Activated CD4-positive, alpha-beta memory T cell treated with anti-CD3 and anti-CD28 coated beads for 36 hours (primary cell): ENCODE data around the gene ZSCAN23. TPM values are rescaled to one million over a fixed set of nuclear protein-coding genes. Genes with fewer than 3 reads are reported as not detected.
A peak's percentile ranks its signal among the peaks of the same experiment; 100 is the strongest.
"Not testable (repeated sequence)": the region's sequence is repeated elsewhere in the genome, so short reads cannot be mapped to it uniquely, and the experiment has no call there.

ENCODE experiments used
- CTCF ChIA-PET: fragments of 350-600 bp; sonication (Branson Sonifier 250); formaldehyde crosslinking; loops from one replicate; lab custom pipeline; 2021; ENCODE audit warnings: antibody characterized with exemption, inconsistent platforms; lab: Charles Lee
- POLR2A ChIA-PET: fragments of 350-600 bp; sonication (Branson Sonifier 250); formaldehyde crosslinking; loops from one replicate; lab custom pipeline; 2021; ENCODE audit warnings: antibody characterized with exemption; lab: Charles Lee
- DNase-seq: peaks from one replicate; pipeline ENCODE4 v3.0.0-alpha.2; 2020
- H3K27ac Mint-ChIP-seq: one replicate; pipeline ENCODE4 v1.8.0; 2021; ENCODE audit warnings: mixed read lengths
- H3K27me3 Mint-ChIP-seq: one replicate; pipeline ENCODE4 v1.8.0; 2021; ENCODE audit warnings: mixed read lengths
- H3K36me3 Mint-ChIP-seq: one replicate; pipeline ENCODE4 v1.8.0; 2021; ENCODE audit warnings: mixed read lengths
- H3K4me1 Mint-ChIP-seq: one replicate; pipeline ENCODE4 v1.8.0; 2021; ENCODE audit warnings: low read depth, mixed read lengths
- H3K4me3 Mint-ChIP-seq: one replicate; pipeline ENCODE4 v1.8.0; 2021; ENCODE audit warnings: mild to moderate bottlenecking, mixed read lengths
- H3K9me3 Mint-ChIP-seq: one replicate; pipeline ENCODE4 v1.8.0; 2021; ENCODE audit warnings: mixed read lengths
- intact Hi-C: fragments of 100-400 bp; cut with micrococcal nuclease; formaldehyde crosslinking; loops from one replicate; pipeline ENCODE4 v1.15.1; 2023
- total RNA-seq, 2 experiments: library from RNA; stranded (reverse); gene quantifications; one replicate each; pipeline ENCODE4 v1.2.3, GENCODE V29; 2021

ZSCAN23 gene
- total RNA-seq, 2 experiments from 2014 or later = 0.83 to 1.1 TPM

DNA sequence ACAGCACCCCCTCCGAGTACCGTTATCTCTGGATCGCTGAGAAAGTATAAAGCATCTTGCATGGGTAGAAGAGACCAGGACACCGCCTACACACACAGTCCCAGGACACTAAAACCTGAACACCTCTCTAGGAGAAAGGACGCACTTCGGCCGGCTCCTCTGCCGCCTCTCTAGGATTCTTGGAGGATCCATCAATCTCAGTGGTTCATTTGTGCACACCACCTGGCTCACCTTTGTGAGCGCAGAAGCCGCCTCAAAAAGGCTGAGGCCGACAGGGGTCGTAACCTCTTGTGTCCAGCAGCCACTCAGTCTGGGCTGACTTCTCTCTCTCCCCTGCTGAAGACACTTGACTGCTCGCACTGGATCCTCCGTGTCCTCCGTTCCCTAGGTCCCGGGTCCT is 13.5 kb downstream of the ZSCAN23 start:
- no peak for DNase-seq
- Mint-ChIP-seq H3K36me3 (no peaks in the 10 kb centered on the region), H3K27ac (no peak overlapping the region), H3K4me1 (peaks cover 10% of the 10 kb centered on the region), H3K27me3 (peaks cover 6% of the 10 kb centered on the region), H3K9me3 (no peaks in the 10 kb centered on the region), H3K4me3 (no peak overlapping the region)
- ChIA-PET CTCF (no interaction called here), POLR2A (no interaction called here)
- intact Hi-C loops = no loop called here

DNA sequence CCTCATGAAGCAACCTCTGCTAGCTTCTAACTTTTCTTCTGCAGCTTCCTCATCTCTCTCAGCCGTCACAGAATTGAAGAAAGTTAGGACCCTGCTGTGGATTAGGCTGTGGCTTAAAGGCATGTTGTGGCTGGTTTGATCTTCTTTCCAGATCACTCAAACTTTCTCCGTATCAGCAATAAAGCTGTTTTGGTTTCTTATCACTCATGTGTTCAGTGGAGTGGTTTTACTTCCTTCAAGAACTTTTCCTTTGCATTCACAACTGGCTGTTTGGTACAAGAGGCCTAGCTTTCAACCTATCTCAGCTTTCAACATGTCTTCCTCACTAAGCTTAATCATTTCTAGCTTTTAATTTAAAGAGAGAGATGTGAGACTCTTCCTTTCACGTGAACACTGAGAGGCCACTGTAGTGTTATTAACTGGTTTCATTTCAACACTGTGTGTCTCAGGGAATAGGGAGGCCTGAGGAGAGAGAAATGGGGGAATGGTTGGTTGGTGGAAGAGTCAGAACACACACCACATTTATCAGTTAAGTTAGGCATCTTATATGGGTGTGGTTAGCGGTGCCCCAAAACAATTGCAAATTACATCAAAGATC is 17.2 kb downstream of the ZSCAN23 start:
- H3K4me1 Mint-ChIP-seq = peaks cover 12% of the 10 kb centered on the region
- no peak overlapping the region for H3K4me3 Mint-ChIP-seq
- CTCF ChIA-PET = interaction anchor here (0.6 kb wide), 1 partner anchor 1294 kb away, joined by 6 read pairs; no protein-coding TSS in a partner anchor
- H3K36me3 Mint-ChIP-seq = no peaks in the 10 kb centered on the region
- intact Hi-C loops = loop anchor here (1.0 kb wide), 1 partner anchor 18 kb away; no protein-coding TSS in a partner anchor
- H3K27ac Mint-ChIP-seq = no peak overlapping the region
- POLR2A ChIA-PET = no interaction called here
- peak; percentile 23 for DNase-seq
- H3K27me3 Mint-ChIP-seq = peaks cover 21% of the 10 kb centered on the region
- no peaks in the 10 kb centered on the region for H3K9me3 Mint-ChIP-seq

DNA sequence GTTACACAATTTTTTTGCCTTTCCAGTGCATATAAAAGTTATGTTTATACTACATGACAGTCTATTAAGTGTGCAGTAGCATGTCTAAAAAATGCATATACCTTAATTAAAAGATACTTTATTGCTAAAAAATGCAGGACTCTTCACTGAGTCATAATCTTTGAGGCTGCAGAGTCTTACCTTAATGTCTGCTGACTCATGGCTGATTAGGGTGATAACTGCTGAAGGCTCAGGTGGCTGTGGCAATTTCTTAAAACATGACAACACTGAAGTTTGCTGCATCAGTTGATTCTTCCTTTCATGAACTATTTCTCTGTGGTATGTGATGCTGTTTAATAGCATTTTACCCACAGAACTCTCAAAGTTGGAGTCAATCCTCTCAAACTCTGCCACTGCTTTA is 19.1 kb downstream of the ZSCAN23 start:
- no peak overlapping the region for H3K4me3 Mint-ChIP-seq
- CTCF ChIA-PET = no interaction called here
- H3K27me3 Mint-ChIP-seq = peaks cover 27% of the 10 kb centered on the region
- no peak overlapping the region for H3K27ac Mint-ChIP-seq
- intact Hi-C loops = no loop called here
- H3K9me3 Mint-ChIP-seq = no peaks in the 10 kb centered on the region
- no peak for DNase-seq
- peaks cover 12% of the 10 kb centered on the region for H3K4me1 Mint-ChIP-seq
- POLR2A ChIA-PET = no interaction called here
- no peaks in the 10 kb centered on the region for H3K36me3 Mint-ChIP-seq

DNA sequence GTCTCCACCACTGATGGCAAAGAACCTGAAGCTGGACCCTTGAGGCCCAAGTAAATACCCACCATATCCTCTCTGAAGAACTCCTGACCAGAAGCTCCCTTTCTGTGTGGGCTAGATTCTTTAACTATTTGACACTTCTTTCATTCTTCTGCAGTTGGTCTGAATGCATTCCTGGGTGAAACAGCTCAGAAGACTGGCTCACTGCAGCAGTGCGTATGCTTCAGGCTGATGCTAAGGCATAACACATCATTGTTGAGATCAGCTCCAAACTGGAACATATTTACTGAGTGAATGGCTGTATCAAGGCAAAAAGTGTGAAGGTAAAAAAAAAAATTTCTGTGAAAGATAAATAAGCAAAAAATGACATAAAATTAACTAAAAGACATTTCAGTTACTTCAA is 19.7 kb downstream of the ZSCAN23 start:
- CTCF ChIA-PET = no interaction called here
- Mint-ChIP-seq H3K27me3 (peaks cover 23% of the 10 kb centered on the region), H3K36me3 (no peaks in the 10 kb centered on the region), H3K4me1 (peaks cover 12% of the 10 kb centered on the region), H3K4me3 (no peak overlapping the region), H3K9me3 (no peaks in the 10 kb centered on the region), H3K27ac (no peak overlapping the region)
- intact Hi-C loops = no loop called here
- POLR2A ChIA-PET = no interaction called here
- DNase-seq = no peak

DNA sequence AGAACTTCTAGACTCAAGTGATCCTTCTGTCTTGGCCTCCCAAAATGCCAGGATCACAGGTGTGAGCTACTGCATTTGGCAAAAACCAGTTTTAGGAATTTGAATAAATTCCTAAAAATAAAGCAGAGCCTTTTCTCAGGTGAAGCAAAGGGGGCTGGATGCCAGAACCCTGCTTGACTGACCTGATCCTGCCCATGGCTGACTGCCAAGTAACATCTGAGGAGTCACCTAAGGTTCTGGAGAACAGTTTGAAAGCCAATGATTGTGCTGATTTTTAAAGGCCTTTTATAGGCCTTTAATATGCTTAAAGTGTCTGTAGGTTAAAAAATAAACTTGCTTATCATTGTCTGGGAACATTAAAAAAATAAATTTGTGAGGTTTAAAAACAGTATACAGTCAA is 29.6 kb downstream of the ZSCAN23 start:
- Mint-ChIP-seq H3K4me3 (no peak overlapping the region), H3K9me3 (no peaks in the 10 kb centered on the region), H3K4me1 (peaks cover 2% of the 10 kb centered on the region), H3K27ac (no peak overlapping the region), H3K36me3 (no peaks in the 10 kb centered on the region), H3K27me3 (peaks cover 16% of the 10 kb centered on the region)
- intact Hi-C loops = no loop called here
- ChIA-PET POLR2A (no interaction called here), CTCF (no interaction called here)
- DNase-seq = no peak

DNA sequence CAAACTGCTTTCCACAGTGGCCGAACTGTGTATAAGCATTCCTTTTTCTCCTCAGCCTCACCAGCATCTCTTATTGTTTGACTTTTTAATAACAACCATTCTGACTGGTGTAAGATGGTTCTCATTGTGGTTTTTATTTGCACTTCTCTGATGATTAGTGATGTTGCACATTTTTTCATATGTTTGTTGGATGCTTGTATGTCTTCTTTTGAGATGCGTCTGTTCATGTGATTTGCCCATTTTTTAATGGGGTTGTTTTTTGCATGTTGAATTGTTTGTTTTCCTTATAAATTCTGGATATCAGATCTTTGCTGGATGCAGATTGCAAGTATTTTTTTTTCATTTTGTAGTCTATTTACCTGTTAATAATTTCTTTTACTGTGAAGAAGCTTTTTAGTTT is 32.5 kb downstream of the ZSCAN23 start:
- Mint-ChIP-seq H3K27ac (no peak overlapping the region), H3K36me3 (no peaks in the 10 kb centered on the region), H3K4me1 (peaks cover 10% of the 10 kb centered on the region), H3K9me3 (no peaks in the 10 kb centered on the region), H3K4me3 (no peak overlapping the region), H3K27me3 (peaks cover 23% of the 10 kb centered on the region)
- POLR2A ChIA-PET = no interaction called here
- DNase-seq = no peak
- CTCF ChIA-PET = no interaction called here
- intact Hi-C loops = no loop called here

DNA sequence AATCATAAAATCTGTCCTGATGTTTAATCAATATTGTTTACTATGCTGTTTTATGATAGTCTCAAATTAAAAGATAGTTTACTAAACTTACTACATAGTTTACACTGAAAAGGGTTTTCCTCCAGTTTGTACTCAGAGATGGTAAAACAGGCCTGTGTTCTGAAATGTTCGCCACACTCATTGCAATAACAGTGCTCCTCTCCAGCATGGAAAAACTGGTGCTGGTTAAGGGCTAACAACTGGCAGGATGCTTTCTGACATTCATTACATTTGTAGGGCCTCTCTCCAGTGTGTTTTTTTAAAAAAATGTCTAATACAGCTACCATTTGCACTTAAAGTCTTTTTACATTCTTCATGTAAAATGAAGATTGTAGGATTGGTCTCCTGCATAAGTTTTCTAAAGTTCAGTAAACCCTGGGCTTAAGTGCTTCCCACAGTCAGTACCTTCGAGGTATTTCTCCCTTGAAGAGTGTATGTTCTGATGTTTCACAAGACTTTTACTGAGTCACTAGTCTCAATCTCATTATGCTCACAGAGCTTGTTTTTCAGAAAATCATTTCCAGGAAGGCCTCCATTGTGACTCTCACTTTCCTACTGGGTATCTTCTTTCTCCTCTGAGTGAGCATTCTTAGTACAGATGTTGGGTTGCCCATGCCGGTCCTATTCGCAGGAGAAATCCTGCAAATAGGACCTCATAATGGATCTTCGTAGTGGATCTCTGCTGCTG is 35.1 kb downstream of the ZSCAN23 start:
- intact Hi-C loops = loop anchor here (1.0 kb wide), 1 partner anchor 18 kb away; no protein-coding TSS in a partner anchor
- H3K4me3 Mint-ChIP-seq = no peak overlapping the region
- peak; percentile 13 for DNase-seq
- peaks cover 10% of the 10 kb centered on the region for H3K4me1 Mint-ChIP-seq
- no peaks in the 10 kb centered on the region for H3K36me3 Mint-ChIP-seq
- H3K27ac Mint-ChIP-seq = peak overlapping the region; percentile 31
- ChIA-PET POLR2A (no interaction called here), CTCF (no interaction called here)
- H3K27me3 Mint-ChIP-seq = peaks cover 34% of the 10 kb centered on the region
- H3K9me3 Mint-ChIP-seq = peaks cover 2% of the 10 kb centered on the region

DNA sequence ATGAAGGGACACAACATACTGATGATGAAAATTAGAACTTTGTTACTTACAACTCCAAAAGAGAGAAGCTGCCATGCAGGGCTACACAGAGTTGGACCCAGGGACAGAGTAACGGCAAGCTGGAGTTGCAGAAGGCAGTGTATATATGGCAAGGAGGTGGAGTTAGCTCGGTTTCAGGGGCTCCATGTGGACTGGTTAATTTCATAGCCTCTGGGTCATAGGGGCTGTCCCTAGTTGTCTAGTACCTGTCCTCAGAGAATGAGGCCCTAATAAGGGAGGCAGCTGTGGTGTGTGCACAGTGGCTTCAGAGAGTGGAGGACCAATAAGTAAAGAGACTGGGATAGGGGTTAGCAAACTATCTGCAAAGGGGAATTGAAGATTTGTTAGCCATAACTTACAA is 35.9 kb downstream of the ZSCAN23 start:
- Mint-ChIP-seq H3K36me3 (no peaks in the 10 kb centered on the region), H3K27ac (no peak overlapping the region), H3K4me1 (peaks cover 10% of the 10 kb centered on the region), H3K27me3 (peaks cover 36% of the 10 kb centered on the region), H3K9me3 (peaks cover 2% of the 10 kb centered on the region), H3K4me3 (no peak overlapping the region)
- ChIA-PET CTCF (no interaction called here), POLR2A (no interaction called here)
- intact Hi-C loops = no loop called here
- no peak for DNase-seq

DNA sequence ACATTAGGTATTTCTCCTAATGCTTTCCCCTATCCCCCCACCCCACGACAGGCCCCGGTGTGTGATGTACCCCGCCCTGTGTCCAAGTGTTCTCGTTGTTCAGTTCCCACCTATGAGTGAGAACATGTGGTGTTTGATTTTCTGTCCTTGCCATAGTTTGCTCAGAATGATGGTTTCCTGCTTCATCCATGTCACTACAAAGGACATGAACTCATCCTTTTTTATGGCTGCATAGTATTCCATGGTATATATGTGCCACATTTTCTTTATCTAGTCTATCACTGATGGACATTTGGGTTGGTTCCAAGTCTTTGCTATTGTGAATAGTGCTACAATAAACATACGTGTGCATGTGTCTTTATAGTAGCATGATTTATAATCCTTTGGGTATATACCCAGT is 39.4 kb downstream of the ZSCAN23 start:
- H3K36me3 Mint-ChIP-seq, CTCF ChIA-PET, H3K9me3 Mint-ChIP-seq, intact Hi-C loops, DNase-seq, H3K27ac Mint-ChIP-seq, H3K4me3 Mint-ChIP-seq, POLR2A ChIA-PET: not testable (repeated sequence)
- peaks cover 33% of the 10 kb centered on the region for H3K27me3 Mint-ChIP-seq
- peaks cover 13% of the 10 kb centered on the region for H3K4me1 Mint-ChIP-seq

DNA sequence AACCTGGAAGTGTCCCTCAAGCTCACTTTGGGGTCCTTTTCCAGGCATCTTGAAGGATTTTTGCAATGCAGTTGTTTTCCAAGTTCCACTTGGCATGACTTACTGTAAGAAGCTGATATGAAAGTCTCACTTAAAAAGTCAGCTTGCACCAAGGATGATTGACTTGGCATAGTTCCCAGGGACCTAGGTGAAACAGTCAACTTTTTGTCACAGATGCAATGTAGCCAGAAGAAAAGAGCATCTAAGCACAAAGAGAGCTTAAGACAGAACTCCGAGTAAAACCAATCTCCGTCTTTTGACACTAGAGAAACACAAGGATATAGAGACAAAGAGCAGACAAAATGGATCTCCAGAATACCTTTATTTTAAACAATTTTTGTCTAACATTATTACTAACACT is 41.1 kb downstream of the ZSCAN23 start:
- H3K4me3 Mint-ChIP-seq = no peak overlapping the region
- peaks cover 13% of the 10 kb centered on the region for H3K36me3 Mint-ChIP-seq
- peaks cover 2% of the 10 kb centered on the region for H3K9me3 Mint-ChIP-seq
- no peak overlapping the region for H3K27ac Mint-ChIP-seq
- ChIA-PET CTCF (interaction anchor here (0.7 to 1.0 kb wide), 2 partner anchors 46 to 142 kb away, joined by 3 read pairs; no protein-coding TSS in a partner anchor), POLR2A (interaction anchor here (0.6 kb wide), 1 partner anchor 34 kb away, joined by 3 read pairs; no protein-coding TSS in a partner anchor)
- H3K27me3 Mint-ChIP-seq = peaks cover 33% of the 10 kb centered on the region
- peaks cover 14% of the 10 kb centered on the region for H3K4me1 Mint-ChIP-seq
- intact Hi-C loops = no loop called here
- DNase-seq = no peak

DNA sequence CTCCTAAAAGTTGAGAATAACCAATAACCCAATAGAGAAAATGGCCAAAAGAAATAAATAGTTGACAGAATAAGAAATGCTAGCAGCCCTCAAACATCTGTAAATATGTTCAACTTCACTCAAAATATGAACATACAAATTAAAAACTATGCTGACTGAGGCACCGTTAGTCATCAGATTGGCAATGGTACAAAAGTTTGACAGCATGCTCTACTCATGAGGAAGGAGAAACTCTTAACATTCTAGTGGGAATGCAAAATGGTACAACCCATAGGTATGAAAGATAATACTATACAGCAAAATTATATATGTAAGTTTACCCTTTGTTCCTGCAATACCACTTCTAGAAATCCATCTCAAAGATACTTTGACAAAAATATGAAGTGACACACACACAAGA is 42.1 kb downstream of the ZSCAN23 start:
- intact Hi-C loops = no loop called here
- POLR2A ChIA-PET = no interaction called here
- peaks cover 24% of the 10 kb centered on the region for H3K4me1 Mint-ChIP-seq
- H3K9me3 Mint-ChIP-seq = peaks cover 2% of the 10 kb centered on the region
- DNase-seq = no peak
- H3K36me3 Mint-ChIP-seq = peaks cover 22% of the 10 kb centered on the region
- CTCF ChIA-PET = no interaction called here
- peaks cover 30% of the 10 kb centered on the region for H3K27me3 Mint-ChIP-seq
- no peak overlapping the region for H3K27ac Mint-ChIP-seq
- no peak overlapping the region for H3K4me3 Mint-ChIP-seq

DNA sequence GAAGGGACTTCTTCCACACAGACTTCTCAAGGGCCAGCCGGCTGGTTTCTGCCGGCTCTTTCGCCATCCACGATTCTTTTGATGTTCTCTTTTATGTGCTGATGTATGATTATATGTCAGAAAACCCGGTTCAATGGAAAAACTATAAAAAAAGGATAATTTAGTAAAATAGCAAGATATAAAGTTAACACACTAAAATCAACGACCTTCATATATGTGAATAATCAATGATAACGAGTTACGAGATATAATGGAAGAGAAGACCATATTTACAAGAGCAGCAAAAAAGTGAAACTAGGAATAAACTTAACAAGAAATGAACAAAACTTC is 43.2 kb downstream of the ZSCAN23 start:
- H3K27ac Mint-ChIP-seq = peak overlapping the region; percentile 84
- ChIA-PET POLR2A (no interaction called here), CTCF (no interaction called here)
- peaks cover 25% of the 10 kb centered on the region for H3K36me3 Mint-ChIP-seq
- no peak for DNase-seq
- peak overlapping the region; percentile 85 for H3K4me3 Mint-ChIP-seq
- H3K9me3 Mint-ChIP-seq = peaks cover 2% of the 10 kb centered on the region
- intact Hi-C loops = no loop called here
- peaks cover 29% of the 10 kb centered on the region for H3K4me1 Mint-ChIP-seq
- peaks cover 26% of the 10 kb centered on the region for H3K27me3 Mint-ChIP-seq
